Activated T-cell treated with anti-CD3 and anti-CD28 coated beads for 1 hour (primary cell): ENCODE measurements around the gene POLR1A.

ENCODE experiments used
- DNase-seq: peaks from one replicate; pipeline ENCODE4 v3.0.0-alpha.2; 2020; ENCODE audit warnings: low read depth

POLR1A gene

GRCh38 chr2:85976106-85976920 lies 129.4 kb downstream of the POLR1A start:
- DNase-seq: no peak

- DNase-seq: no peak
These were observed 130.1 kb downstream of the POLR1A start for GRCh38 chr2:85975581-85975980.

GRCh38 chr2:85974390-85974789 lies 131.3 kb downstream of the POLR1A start:
- no peak for DNase-seq

- no peak for DNase-seq
These were observed 133.3 kb downstream of the POLR1A start for GRCh38 chr2:85972355-85972754.

- DNase-seq: no peak
These were observed 134.3 kb downstream of the POLR1A start for GRCh38 chr2:85971366-85971765.
